ENCODE measurements around the gene OR14C36.

Gene OR14C36

DNA sequence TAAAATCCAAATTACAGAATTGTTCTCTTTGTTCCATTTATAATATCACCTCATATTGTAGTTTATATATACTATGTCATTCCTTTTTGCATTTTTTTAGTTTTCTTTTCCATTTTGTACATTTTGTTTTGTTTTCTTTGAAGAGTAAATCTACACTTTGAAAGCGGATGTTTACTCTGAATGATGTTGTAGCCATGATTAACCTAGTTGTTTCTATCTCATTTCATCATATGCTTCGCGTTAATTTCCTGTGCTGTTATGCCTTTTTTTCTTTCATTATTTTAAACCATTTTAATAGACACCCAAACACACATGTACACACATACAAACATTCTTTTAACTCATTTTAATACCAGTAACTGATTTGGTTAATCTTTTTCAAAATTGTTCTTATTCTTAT lies 32.3 kb downstream of the OR14C36 start:
- Mint-ChIP-seq H3K9me3 (no peaks in the 10 kb centered on the region), H3K4me3 (no peak overlapping the region), H3K36me3 (ENCODE audit: low read depth) (no peaks in the 10 kb centered on the region), H3K27me3 (no peaks in the 10 kb centered on the region), H3K4me1 (ENCODE audit: low read depth) (no peaks in the 10 kb centered on the region), H3K27ac (no peak overlapping the region)
- intact Hi-C loops (cut with micrococcal nuclease) = no loop called here

DNA sequence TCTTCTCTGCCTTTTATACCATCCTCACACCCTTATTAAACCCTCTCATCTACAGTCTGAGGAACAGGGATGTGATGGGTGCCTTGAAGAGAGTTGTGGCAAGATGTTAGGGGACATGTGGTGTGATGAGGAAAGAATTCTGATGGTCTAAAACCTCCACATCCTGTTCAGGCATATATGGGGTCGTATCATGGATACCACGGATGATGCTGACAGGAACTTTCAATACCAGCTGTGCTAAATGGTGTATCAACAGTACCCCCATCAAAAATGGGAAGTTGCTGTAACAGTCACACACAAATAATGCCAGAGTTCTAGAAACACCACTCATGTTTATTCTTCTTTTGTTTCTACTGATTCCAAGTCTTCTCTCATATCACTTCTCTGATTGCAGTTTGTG lies 39.9 kb downstream of the OR14C36 start:
- H3K36me3 Mint-ChIP-seq (ENCODE audit: low read depth) = no peaks in the 10 kb centered on the region
- H3K4me3 Mint-ChIP-seq = no peak overlapping the region
- no peaks in the 10 kb centered on the region for H3K27me3 Mint-ChIP-seq
- intact Hi-C loops (cut with micrococcal nuclease) = no loop called here
- no peaks in the 10 kb centered on the region for H3K4me1 Mint-ChIP-seq (ENCODE audit: low read depth)
- peaks cover 19% of the 10 kb centered on the region for H3K9me3 Mint-ChIP-seq
- no peak overlapping the region for H3K27ac Mint-ChIP-seq

DNA sequence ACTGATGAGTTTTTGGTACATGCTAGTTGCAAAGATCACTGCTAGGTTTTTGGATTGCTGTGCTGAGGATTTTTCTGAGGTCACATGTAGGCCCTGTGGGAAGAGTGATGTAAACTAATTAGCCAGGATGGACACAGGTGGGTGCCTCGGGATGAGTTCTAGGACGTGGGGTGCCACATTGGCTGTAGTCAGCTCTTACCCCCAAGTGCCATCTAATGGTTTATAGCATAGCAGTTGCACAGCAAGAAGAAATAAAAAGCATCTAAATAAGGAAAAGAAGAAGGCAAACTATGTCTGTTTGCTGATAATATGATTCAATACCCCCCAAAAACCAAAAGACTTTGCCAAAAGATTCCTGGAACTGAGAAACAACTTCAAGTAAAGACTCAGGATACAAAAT lies 44.5 kb downstream of the OR14C36 start:
- Mint-ChIP-seq H3K4me1 (ENCODE audit: low read depth) (no peaks in the 10 kb centered on the region), H3K9me3 (peaks cover 30% of the 10 kb centered on the region), H3K36me3 (ENCODE audit: low read depth) (no peaks in the 10 kb centered on the region), H3K27ac (no peak overlapping the region), H3K27me3 (no peaks in the 10 kb centered on the region), H3K4me3 (no peak overlapping the region)
- intact Hi-C loops (cut with micrococcal nuclease) = no loop called here

Data from dendritic cell treated with granulocyte-macrophage colony-stimulating factor and Interleukin-4, amounts not matched to agents 40 ng/mL and 50 ng/mL, for 4 days (primary cell).